Measurements from ENCODE around the gene SPATA32.
A peak's percentile ranks its signal among the peaks of the same experiment; 100 is the strongest.

Gene SPATA32

DNA sequence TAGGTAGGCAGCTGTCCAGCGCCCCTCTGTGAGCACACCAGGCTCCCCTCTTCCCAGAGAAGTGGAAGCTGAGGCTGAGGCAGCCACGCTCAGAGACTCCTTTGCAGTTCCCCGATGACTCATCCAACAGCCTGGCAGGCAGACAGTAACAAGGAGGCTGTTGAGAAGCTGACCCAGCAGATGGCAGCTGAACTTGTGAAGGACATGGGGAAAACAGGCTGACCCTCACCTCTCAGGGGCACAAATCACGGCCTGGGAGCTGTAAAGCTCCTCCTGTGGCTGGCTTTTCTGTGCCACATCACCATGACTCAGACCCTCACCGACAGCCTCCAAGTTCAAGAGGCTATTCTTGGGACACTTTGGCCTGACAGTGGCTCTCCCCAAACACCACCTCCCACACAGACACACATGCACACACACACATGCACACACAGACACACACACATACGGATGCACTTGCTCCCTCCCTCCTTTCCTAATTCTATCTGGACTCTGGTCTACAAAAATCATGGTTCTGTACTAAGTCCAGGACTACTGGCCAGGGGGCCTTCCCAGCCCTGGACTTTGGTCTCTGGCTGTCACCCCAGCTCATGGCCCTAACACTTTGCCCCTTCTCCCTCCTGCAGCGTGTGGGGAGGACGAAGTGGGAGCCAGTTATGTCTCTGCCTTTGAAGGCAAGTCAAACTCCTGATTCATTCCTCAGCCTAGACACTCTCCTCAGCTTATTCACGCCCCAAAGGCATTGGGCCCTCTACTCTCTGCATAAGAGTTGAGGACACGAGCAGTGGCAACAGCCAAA is 31.7 kb upstream of the SPATA32 start:
- no peak for DNase-seq

DNA sequence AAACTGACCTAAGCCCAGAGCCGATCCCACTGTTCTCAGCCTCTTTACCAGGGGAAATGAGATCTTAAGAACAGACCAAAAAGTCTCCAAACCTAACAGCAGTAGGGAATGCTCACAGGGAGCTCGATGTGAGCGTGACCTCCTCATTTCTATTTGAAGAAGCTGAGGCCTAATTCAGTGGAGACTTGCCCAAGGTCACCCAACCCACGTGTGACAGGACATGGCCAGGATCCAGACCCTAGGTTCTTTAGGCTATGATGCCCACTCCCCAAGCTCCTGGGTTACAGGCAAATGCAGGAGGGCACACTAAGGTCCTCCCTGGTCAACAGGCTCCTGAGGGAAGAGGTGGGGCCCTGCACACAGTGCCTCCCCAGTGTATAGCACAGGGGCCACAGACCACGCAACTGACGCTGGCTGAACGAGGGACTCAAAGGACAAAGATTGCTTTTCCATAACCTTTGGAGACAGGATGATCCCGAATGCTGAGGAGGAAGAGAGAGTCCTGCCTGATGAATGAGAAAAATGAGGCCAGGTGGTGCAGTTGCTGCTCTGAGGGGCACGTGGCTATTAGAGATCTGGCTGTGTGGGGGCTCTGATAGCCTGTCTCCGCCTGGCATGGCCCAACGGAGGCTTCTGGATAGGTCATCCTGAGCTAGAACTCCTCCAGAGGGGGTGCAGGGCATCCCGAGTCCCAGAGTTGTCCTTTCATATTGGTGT is 31.0 kb upstream of the SPATA32 start:
- no peak for DNase-seq

DNA sequence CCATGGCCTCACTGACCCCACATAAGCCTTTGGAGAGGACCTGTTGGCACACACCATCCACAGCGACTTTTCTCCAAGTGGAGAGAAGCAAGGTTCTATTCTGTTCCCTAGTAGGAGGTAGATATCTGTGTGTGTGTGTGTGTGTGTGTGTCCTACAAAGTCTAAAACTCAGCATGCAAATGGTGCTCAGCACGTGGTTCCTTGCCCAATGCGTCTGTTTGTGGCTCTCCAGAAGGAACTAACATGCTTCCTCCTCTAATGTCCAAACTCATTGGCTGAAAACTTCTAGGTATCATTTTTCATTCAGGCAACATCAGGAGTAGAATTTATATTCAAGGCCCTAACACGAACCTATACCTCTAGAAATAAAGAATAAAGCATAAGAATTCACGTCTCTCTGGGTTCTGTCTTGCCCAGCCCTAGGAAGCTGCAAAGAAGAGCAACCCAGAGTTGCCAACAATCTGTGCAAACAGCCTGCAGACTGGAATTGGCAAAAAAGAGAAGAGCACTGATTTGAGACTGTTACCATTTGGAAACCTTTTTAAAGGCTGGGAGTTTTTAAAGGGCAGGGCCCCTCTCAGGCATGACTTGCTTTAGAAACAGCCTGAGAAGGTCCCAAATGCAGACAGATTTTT is 29.4 kb upstream of the SPATA32 start:
- no peak for DNase-seq

DNA sequence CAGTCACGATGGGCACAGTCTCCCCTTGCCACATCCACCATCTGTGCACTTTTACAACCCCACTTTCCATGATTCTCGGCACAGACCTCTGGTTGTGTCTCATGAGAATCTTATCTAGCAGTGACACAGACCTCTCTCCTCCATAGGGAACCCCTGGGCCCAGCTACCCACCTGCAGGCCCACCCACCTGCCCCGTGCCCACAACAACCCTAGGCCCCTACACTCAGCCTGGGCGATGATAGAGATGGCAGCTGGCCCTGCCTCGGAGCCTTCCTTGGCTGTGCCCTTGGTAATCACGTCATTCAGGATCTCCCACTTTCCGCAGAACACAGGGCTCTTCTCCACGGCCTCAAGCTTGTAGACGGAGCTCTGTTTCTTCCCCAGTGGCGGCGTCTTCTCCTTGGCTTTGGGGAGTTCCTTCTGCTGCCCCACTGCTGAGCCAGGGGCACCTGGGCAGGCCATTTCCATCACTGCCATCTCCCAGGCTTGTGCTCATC is 28.4 kb upstream of the SPATA32 start:
- no peak for DNase-seq

DNA sequence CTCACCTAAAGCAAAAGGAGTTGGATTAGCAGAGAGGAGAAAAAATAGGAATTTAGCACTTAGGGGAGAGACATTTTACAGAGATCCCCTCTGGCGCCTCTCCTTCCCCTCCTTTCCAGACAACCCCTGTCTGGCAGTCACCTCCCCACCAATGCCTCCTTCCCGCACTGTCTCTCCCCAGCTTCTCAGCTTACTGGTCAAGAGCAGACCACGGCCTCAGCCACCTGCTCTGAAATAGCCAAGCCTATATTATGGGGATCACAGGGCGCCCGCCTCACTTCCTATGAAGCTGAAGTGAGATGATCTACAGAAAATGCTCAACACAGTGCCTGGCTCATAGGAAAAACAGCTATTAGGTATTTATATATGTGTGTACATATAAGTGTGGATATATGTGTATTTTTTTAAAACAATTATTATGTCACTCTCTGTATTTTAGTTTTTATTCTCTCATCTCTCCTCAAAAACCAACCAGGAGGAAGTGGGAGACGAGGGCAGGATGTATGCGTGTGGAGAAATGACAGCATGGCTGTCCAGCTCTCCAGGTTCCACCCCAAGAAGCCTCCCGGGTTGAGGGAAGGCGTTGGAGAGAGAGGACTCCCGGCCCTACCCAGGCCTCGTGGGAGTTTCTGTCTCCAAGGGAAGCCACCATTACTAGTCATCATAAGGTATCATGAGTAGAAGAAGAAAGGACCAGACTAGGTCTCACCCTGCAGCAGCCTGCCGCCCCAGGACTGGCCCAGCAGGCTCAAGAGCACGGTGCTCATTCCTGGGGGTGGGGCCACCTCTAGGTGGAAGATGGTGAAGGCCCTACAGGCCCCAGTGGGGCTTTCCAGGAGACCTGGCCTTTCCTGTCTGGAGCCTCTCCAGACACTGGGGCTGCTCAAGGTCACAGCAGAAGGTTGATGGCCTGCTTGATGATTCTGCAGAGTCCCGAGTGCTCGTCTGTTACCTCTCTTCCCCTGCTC is 27.7 kb upstream of the SPATA32 start:
- DNase-seq: no peak

DNA sequence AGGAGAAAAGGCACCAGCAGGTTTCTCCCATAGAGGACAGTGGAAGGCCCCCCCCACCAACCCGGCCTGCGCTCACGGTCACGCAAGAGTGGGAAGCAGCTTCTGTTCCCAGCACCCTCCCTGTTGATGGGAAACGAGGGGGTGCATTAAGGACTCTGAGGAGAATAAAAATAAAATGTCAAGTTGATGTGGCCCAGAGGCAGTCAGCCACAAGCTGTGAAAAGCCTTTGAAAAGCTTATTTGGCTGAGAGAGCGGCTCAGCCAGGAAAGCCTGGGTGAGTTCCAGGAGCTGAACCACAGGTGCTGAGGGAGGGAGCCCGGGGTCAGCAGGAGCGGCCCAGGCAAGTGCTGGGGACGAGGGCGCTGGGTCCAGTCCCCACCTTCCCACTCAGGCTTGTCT is 26.9 kb upstream of the SPATA32 start:
- DNase-seq: no peak

DNA sequence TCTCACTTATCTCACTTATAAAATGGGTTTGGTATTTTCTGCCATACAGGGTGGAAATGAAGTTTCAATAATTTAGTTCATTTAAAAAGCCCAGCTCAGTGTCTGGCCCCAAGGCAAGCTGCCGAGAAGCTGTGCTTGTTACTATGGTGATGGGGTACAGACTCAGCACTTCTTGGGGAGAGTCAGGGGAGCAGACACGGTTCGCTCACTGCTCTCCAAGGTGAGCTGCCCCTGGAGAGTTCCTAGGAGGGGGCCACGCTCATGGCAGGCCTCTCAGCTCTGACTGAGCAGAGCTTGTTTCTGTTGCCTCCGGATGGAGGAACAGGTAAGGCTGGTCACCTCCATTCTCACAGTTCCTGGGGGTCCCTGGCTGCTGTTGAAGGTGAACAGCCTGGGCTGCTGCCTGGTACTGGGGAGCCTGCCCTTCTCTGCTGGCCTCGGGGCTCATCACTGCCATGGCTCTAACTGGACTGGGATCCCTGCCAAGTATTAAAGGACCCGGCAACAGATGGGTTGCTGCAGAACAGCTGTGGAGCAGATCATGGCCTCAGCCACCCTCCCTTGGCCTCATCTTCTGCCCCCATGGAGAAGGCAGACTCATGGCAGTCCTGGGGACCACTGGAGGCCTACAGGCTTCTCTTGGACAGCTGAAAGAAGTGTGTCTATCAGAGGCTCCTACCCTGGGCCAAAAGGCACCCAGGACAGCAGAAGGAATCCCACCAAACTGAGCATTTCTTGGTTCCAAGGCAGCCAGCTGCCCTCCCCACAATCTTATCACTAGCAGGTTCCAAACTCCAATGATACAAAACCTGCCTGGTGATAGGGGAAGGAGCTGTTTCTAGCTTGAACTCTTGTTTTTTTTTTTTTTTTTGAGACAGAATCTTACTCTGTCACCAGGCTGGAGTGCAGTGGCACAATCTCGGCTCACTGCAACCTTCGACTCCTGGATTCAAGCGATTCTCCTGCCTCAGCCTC is 25.9 kb upstream of the SPATA32 start:
- no peak for DNase-seq

DNA sequence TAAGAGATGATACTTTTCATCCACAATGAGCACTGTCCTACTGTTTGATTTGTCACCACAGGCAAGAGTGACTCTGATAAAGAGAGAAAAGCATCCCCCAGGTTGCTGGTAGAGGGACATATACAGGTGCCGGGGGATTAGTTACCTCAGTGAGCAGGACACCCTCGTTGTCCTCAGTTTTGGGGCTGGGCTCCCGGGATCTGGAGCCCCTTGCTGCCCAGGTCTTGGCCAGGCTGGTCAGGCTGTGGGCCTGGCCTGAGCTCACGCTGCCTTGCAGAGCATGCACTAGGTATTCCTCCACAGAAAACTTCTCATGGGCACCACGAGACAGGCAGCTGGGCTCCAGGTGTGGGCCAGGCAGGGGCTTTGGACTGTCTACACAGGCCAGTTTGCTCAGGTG is 24.4 kb upstream of the SPATA32 start:
- no peak for DNase-seq

DNA sequence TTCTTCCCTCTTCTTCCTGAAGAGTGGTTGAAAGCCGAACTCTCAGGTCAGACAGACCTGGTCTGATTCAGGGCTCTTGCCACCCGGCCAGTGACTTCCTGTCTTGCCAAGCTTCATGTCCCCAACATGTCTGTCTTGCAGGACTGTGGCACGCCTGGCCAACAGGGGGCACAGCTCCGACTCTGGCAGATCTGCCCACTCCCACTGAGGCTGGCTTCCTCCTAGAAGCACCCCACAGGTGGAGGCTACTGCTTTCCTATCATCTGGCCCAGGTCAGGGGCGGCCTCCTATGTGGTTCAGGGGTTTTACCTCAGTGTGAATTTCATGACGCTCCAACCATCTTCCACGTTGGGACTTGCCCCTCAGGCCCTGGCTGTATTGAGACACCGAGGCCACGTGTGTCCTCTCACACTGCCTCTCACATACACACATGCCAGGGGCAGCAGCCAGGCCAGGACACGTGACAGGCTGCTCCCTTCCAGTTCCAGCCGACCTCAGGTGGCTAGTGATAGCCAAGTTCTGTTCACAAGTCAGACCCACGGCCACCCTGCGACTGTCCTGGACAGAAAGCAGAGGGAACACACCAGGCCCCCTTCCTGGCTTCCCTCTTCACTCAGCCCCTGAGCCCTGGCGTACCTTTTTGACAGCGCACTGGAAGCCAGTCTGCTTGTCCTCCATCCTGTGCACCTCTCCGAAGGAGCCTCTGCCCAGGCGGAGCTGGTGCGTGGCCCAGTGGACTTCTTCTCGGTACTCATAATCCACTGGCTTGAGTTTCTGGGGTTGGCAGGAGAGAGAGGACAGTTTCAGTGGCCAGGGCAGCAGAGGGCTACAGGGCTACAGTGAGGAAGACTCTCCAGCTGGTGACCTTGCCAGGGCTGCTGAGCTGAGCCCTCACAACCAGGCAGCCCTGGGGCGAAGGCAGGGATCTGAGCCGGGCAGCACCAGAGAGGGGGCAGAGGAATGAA is 22.6 kb upstream of the SPATA32 start:
- no peak for DNase-seq

DNA sequence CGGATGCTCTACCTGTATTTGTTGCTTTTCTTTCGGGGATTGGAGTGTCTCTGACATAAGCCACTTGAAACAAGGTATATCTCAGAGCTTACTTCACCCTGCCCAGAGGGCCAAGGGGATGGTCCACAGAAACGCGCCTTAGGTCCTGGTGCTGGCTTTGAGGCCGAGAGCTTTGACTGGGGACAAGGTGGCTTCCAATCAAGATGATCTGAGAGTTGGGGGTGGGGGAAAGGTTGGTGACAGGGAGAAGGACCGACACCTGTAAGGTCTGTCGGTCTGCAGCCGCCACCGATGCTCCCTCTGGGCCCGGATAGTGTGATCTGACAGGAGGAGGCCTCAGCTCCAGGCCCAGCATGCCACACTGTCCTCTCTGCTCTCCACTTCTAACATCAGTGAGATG is 21.8 kb upstream of the SPATA32 start:
- no peak for DNase-seq

DNA sequence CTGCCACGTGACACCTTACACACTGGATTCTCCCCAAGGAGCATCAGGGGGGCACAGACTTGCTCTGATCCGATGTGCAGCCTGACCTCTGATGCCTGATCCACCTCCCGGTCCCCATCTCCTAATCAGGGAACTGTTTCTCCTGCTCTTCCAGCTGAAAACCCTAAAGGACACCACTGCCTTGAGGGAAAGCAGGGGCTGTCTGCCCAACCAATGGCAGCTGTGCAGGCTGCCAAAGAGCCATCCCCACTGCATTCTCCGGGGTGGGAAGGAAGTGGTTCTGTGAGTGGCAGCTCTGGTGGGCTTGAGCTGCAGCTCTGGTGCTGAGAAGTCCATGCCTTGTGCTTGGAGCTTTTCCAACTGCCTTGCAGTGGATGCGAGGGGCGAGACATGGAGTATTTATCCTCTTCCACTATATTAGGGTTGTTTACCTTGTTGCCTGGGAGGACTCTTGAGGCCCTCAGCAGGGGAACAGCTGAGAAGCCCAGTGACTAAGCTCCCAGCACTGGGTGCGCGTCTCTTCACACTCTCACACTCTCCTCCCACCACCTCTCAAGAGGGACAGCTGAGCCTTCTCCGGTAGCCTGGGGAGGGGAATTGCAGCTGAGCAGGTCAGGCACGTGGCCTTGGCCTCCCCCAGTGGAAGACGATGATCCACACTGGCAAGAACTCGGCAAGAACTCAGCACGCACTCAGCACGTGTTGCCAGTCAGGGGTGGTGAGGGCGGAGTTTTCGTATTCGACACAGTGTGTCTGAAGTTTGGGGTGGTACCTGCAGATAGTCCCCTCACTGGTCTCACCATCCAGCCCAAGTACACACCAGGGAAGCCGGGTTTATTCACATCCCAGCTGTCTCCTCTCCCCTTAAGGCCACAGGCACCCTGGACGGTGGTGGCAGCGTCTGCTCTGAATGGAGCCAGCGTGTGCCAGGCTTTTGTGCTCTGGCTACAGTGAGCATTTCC is 21.1 kb upstream of the SPATA32 start:
- DNase-seq: no peak

DNA sequence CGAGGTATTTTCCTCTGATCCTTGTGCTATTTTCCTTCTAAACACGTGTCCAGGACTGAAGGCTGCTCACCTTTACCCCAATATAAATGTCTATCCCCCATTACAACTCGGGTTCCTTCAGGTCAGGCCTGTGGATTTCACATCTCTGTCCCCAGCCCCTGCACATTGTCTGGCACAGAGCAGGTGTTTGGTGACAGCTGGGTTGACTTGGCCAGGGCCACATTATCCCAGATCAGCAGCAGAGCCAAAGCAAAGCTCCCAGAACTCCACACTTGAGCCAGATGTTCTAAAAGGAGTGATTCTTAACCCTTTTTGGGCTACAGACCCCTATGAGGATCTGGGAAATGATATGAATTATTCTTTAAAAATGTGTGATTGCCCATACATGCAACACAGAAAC is 18.0 kb upstream of the SPATA32 start:
- DNase-seq: no peak

DNA sequence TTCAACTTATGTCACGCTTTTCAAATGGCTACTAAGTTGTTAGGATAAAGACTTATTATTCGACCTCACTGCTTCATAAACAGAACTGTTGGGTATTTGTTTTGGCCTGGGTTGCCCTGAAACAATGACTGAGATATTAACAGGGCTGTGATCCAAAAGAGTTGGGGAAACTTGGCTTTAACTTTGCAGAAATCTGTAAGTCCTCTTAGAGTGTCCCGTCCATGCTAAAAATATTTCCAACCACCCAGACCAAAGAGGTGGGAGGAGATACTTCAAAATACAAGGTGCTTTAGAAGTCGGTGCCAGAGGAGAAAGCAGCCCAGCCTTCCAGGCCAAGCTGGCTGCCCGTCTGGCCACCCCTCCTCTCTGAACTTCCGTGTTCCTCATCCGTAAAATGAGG is 16.1 kb upstream of the SPATA32 start:
- no peak for DNase-seq

DNA sequence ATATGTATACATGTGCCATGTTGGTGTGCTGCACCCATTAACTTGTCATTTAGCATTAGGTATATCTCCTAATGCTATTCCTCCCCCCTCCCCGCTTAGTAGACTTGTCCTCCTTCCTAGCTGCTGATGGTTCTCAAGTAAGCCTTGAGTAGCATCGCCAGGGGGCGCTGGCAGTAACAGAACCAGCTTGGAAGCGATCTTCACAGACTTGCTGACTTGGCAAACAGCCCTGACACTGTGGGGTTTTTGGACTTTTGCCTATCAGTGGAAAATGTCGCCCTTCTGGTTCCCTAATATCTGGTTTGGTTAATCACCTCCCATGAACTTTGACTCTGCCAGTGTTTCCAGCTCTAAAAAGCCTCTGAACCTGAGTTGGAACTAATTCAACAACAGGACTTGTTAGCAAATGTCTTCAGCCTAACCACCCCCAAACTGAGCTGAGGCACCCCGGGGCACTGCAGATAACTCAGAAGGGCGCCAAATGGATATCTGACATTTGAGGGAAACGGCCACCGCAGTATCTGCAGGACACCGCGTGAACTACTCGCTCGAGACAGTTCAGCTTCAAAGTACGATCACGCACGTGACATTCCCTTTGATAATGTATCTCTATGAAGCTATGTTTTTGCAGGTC is 15.4 kb upstream of the SPATA32 start:
- peak; percentile 59 for DNase-seq

DNA sequence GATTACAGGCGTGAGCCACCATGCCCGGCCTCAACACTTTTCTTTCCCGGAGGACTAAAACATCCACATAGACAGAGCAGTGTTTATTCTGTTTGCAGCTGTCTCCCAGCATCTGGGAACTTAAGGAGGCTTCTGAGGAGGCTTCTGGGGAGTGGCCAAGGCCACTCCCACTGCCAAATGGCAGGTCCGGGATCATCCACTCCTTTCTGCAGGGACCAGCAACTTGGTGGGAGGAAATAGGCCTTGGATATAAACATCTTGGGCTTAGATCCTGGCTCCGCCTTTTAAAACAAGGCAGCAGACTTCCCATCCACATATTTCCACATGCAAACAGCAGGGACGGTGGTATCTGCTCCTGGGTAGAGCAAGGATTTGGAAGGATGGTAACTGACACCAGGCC is 14.1 kb upstream of the SPATA32 start:
- DNase-seq: no peak

DNA sequence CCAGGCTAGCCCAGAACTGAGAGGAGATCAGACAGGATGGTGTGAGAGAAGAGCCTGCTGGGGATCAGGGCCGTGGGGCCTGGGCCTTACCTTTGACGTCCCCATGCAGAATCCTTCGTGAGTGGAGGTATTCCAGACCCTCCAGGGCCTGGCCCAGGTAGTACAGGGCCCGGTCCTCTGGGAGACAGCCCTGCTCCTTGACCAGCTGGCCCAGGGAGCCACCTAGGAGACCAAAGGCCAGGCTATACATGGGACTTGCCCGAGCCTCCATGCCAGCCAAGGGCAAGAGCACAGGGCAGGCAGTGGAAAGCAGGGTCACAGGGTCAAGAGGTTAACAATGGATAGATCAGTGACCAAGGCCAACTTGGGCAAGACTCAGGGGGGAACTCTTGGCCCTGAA is 12.1 kb upstream of the SPATA32 start:
- DNase-seq: no peak

DNA sequence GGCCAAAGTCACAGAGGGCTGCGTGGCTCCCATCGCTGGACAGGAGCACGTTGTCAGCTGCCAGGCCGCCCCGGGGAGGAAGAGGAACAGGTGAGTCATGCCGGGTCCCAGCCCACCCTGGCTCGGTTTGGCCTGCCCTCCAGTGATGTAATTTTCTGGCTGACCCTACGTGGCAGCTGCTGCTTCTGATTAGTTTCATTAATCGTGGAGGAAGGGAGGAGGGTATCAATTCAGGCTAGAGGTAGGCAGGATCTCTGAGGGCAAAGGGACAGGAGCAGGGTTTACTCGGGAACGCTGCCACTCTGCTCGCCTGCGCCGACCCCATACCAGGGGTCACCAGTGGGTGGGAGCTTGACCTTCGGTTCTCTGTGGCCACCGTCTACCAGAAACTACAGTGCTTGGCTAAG is 11.7 kb upstream of the SPATA32 start:
- no peak for DNase-seq

DNA sequence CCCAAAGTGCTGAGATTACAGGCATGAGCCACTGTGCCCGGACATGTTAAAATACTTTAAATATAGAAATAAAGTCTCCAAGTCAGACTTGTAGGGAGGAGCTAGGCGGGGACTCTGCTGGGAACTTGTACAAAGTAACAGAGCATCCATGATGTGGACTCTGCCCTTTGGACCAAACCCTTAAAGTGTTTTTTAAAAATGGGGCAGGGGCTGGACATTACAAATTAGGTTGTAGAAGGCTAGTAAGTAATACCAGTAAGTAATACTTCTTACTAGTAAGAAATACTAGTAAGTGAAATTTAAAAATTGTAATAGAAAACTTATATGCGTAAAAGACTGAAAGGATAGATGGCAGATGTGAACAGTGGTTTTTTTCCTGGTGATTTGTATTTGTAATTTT is 9.7 kb upstream of the SPATA32 start:
- no peak for DNase-seq

All from NCI-H2081 treated with DMSO at 0.1 percent for 48 hours (cell line).